CD4-positive, alpha-beta T cell treated with Interleukin-17A for 4 hours (primary cell): ENCODE measurements around the gene TCF12.
"Not testable (repeated sequence)": the region's sequence is repeated elsewhere in the genome, so short reads cannot be mapped to it uniquely, and the experiment has no call there.

Experiments used
- DNase-seq: peaks from one replicate; pipeline ENCODE4 v3.0.0-alpha.2; 2020; ENCODE audit warnings: mixed read lengths

The TCF12 gene

GRCh38 chr15:56916825-56917477 is 1.5 kb upstream of the TCF12 start:
- DNase-seq: no peak

- no peak for DNase-seq
Measured at GRCh38 chr15:56917652-56918045, 795 bp upstream of the TCF12 start.

- DNase-seq: peak; percentile 67
Measured at GRCh38 chr15:56919031-56919608, 676 bp downstream of the TCF12 start.

GRCh38 chr15:56919609-56920366 is 1.3 kb downstream of the TCF12 start:
- DNase-seq: peak; percentile 11

GRCh38 chr15:56920367-56920627 is 1.9 kb downstream of the TCF12 start:
- no peak for DNase-seq

GRCh38 chr15:56923174-56923591 is 4.7 kb downstream of the TCF12 start:
- no peak for DNase-seq

- no peak for DNase-seq
Measured at GRCh38 chr15:56927816-56928215, 9.4 kb downstream of the TCF12 start.

GRCh38 chr15:56929399-56929798 is 11.0 kb downstream of the TCF12 start:
- DNase-seq: no peak

- DNase-seq: no peak
Measured at GRCh38 chr15:56929933-56930332, 11.5 kb downstream of the TCF12 start.

- no peak for DNase-seq
Measured at GRCh38 chr15:56930669-56931313, 12.3 kb downstream of the TCF12 start.

- DNase-seq: no peak
Measured at GRCh38 chr15:56931639-56932508, 13.4 kb downstream of the TCF12 start.

- not testable (repeated sequence) for DNase-seq
Measured at GRCh38 chr15:56932509-56932868, 14.0 kb downstream of the TCF12 start.

- DNase-seq: no peak
Measured at GRCh38 chr15:56933410-56933809, 15.0 kb downstream of the TCF12 start.

GRCh38 chr15:56933811-56934210 is 15.4 kb downstream of the TCF12 start:
- DNase-seq: no peak

- DNase-seq: no peak
Measured at GRCh38 chr15:56934269-56934668, 15.8 kb downstream of the TCF12 start.

- no peak for DNase-seq
Measured at GRCh38 chr15:56936929-56937328, 18.5 kb downstream of the TCF12 start.

GRCh38 chr15:56939257-56939656 is 20.8 kb downstream of the TCF12 start:
- no peak for DNase-seq

GRCh38 chr15:56940388-56940787 is 21.9 kb downstream of the TCF12 start:
- DNase-seq: no peak

- no peak for DNase-seq
Measured at GRCh38 chr15:56942118-56942517, 23.7 kb downstream of the TCF12 start.

- no peak for DNase-seq
Measured at GRCh38 chr15:56943403-56943802, 25.0 kb downstream of the TCF12 start.

- DNase-seq: no peak
Measured at GRCh38 chr15:56944485-56944884, 26.0 kb downstream of the TCF12 start.

- no peak for DNase-seq
Measured at GRCh38 chr15:56946150-56946549, 27.7 kb downstream of the TCF12 start.
